GM21367 (cell line): ENCODE data around the gene RUNX2.

Experiments
- ATAC-seq: cut with Tn5 transposase; IDR thresholded peaks from one replicate; pipeline ENCODE4 v1.9.1; 2021; ENCODE audit not compliant: unreplicated experiment

Gene RUNX2

GRCh38 chr6:45609141-45609638 lies 281.1 kb downstream of the RUNX2 start:
- no peak for ATAC-seq

- no peak for ATAC-seq
Observed at GRCh38 chr6:45610374-45610773, 282.2 kb downstream of the RUNX2 start.

GRCh38 chr6:45610832-45611231 lies 282.7 kb downstream of the RUNX2 start:
- no peak for ATAC-seq

GRCh38 chr6:45611491-45611890 lies 283.4 kb downstream of the RUNX2 start:
- ATAC-seq, result no peak

- ATAC-seq, result no peak
Observed at GRCh38 chr6:45613656-45614055, 285.5 kb downstream of the RUNX2 start.

- ATAC-seq, result no peak
Observed at GRCh38 chr6:45614488-45615285, 286.6 kb downstream of the RUNX2 start.

DNA sequence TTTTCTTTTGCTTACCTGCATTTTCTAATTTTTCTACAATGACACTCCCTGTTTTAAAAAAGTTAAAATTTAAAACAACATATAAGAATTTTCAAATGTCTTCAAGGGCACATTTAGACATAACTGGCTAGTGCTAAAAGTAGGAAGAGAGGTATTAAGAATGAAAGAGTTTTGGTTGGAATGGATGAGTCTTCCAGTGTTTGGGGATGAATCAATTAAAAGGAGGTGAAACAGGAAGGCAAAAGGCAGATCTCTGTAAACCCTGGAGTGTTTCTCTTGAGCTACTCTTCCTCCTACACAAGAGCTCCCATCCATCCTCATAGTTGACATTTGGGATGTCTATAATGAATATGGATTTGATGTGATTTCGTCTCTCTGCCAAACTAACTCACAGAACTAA lies 288.1 kb downstream of the RUNX2 start:
- no peak for ATAC-seq

- no peak for ATAC-seq
Observed at GRCh38 chr6:45617441-45617840, 289.3 kb downstream of the RUNX2 start.

- ATAC-seq, result no peak
Observed at GRCh38 chr6:45618259-45618658, 290.1 kb downstream of the RUNX2 start.

- no peak for ATAC-seq
Observed at GRCh38 chr6:45619211-45619760, 291.2 kb downstream of the RUNX2 start.

GRCh38 chr6:45619994-45620471 lies 291.9 kb downstream of the RUNX2 start:
- no peak for ATAC-seq

GRCh38 chr6:45624228-45624627 lies 296.1 kb downstream of the RUNX2 start:
- no peak for ATAC-seq

GRCh38 chr6:45625191-45625664 lies 297.1 kb downstream of the RUNX2 start:
- no peak for ATAC-seq

GRCh38 chr6:45626087-45626891 lies 298.2 kb downstream of the RUNX2 start:
- no peak for ATAC-seq

DNA sequence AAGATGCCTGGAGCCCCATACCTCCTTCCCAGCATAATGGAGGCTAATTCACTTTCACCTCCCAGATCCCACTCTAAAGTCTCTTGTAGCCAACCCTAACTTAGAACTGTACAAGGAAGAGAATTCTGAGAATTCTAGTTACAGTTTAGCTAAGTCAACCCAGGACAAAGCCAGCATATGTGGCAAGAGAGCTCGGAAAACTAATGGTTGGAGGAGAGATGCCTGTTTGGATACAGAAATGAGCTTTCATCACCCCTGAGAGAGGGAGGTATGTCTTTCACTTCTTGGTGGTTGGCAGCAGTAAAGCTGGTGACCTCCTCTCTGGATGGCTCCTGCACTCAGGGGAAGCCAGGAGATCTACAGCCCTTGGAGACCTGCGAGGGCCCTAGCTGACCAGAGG lies 302.2 kb downstream of the RUNX2 start:
- no peak for ATAC-seq

GRCh38 chr6:45630801-45631200 lies 302.7 kb downstream of the RUNX2 start:
- no peak for ATAC-seq

- no peak for ATAC-seq
Observed at GRCh38 chr6:45631396-45631795, 303.3 kb downstream of the RUNX2 start.

DNA sequence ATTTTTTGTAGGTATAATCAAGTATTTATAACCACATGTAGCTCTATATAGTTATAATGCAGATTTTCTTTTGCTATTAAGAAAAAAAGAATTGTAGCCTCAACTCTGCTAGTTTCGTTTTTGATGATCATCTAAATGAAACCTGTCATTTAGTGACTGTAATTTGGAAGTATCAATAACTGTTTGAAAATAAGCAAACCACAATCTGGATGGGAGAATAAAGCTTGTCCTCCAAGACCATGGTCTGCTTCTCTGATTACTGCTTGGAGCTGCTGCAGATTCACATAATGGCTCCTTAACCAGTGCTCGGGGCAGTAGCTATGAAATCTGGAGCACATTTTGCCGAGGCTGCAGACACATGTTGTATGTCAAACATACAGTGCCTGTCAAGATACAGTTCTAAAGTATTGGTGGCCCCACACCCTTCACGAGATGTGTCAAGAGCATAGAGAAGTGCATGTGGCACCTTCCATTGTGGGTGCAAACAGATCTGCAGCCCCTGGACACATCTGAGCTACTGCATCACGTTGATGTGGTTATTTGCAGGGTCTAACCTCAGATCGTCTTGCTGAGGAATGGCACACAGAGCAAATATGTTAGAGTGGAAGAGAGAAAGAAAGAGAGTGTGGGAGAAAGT lies 305.3 kb downstream of the RUNX2 start:
- ATAC-seq, result no peak

DNA sequence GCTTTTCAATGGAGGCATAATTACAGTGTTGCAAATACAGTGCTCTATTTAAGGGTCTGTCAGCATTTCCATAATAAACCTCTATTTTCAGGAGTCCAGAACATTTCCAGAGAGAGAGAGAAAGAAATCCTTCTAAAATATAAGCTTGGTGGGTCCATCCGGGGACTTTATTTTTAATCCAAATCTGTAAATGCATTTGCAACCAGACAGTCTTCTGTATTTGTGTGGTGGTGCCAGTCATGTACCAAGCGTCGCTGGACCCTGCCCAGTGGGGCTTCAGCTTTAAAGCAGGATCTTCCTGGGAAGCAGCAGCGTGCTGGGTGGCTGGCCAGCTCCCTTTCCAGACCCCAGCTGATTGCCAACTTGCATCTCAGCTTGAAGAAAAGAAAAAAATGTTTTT lies 306.1 kb downstream of the RUNX2 start:
- ATAC-seq, result no peak

GRCh38 chr6:45635284-45635867 lies 307.2 kb downstream of the RUNX2 start:
- ATAC-seq, result no peak

- ATAC-seq, result no peak
Observed at GRCh38 chr6:45637056-45637455, 308.9 kb downstream of the RUNX2 start.
